Measurements from ENCODE around the gene RPL5. TPM values are rescaled to one million over a fixed set of nuclear protein-coding genes. Genes with fewer than 3 reads are reported as not detected.

RPL5 gene
- total and polyA plus RNA-seq, 2 experiments from 2014 or later, result 918 to 1,643 TPM

- no peak for TF ChIP-seq CTCF (IDR thresholded peaks at IDR 0.05; ENCODE audit: low read depth, low read length)
- H3K36me3 ChIP-seq, result no peaks in the 10 kb centered on the region
Measured at GRCh38 chr1:92883297-92883696, 51.5 kb downstream of the RPL5 start.

GRCh38 chr1:92884195-92884594 lies 52.4 kb downstream of the RPL5 start:
- no peaks in the 10 kb centered on the region for H3K36me3 ChIP-seq
- no peak overlapping the region for H3K27ac ChIP-seq
- no peaks in the 10 kb centered on the region for H3K4me1 ChIP-seq (ENCODE audit: low read depth)
- TF ChIP-seq CTCF (IDR thresholded peaks at IDR 0.05; ENCODE audit: low read depth, low read length), result no peak
- no peak overlapping the region for H3K4me3 ChIP-seq
- H3K27me3 ChIP-seq, result no peaks in the 10 kb centered on the region
- H3K9me3 ChIP-seq (ENCODE audit: low read depth), result no peaks in the 10 kb centered on the region
- DNase-seq (ENCODE audit: low read depth in 1 of 2, low spot score in 1 of 2), result no peak

More at GRCh38 chr1:92883297-92883696, 51.5 kb downstream of the RPL5 start:
- Histone ChIP-seq H3K9me3 (ENCODE audit: low read depth) (no peaks in the 10 kb centered on the region), H3K4me3 (no peak overlapping the region), H3K27me3 (no peaks in the 10 kb centered on the region), H3K4me1 (ENCODE audit: low read depth) (no peaks in the 10 kb centered on the region), H3K27ac (no peak overlapping the region)
- DNase-seq (ENCODE audit: low read depth in 1 of 2, low spot score in 1 of 2), result no peak

- Histone ChIP-seq H3K9me3 (ENCODE audit: low read depth) (no peaks in the 10 kb centered on the region), H3K27ac (no peak overlapping the region), H3K4me1 (ENCODE audit: low read depth) (no peaks in the 10 kb centered on the region), H3K36me3 (no peaks in the 10 kb centered on the region), H3K4me3 (no peak overlapping the region), H3K27me3 (no peaks in the 10 kb centered on the region)
- TF ChIP-seq CTCF (IDR thresholded peaks at IDR 0.05; ENCODE audit: low read depth, low read length), result no peak
- DNase-seq (ENCODE audit: low read depth in 1 of 2, low spot score in 1 of 2), result no peak
Measured at GRCh38 chr1:92886886-92887419, 55.1 kb downstream of the RPL5 start.

DNA sequence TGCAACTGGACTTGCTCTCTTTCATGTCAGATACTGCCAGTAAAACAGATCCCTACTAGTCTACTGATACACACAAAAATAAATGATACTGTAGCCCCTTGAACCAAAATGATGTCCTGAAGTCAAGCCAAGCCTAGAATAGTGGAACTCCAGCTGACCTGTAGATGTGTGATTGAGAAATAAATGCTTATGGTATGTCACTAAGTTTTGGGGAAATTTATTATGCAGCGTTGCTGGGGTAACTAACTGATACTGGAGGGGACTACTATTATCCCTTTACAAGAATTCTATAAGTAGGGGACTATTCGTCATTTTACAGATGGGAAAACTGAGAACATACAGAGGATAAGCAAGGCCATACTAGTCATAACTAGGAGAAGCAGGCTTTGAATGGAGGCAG lies 55.6 kb downstream of the RPL5 start:
- Histone ChIP-seq H3K27me3 (no peaks in the 10 kb centered on the region), H3K27ac (no peak overlapping the region), H3K4me1 (ENCODE audit: low read depth) (no peaks in the 10 kb centered on the region), H3K4me3 (no peak overlapping the region), H3K9me3 (ENCODE audit: low read depth) (no peaks in the 10 kb centered on the region), H3K36me3 (no peaks in the 10 kb centered on the region)
- no peak for DNase-seq (ENCODE audit: low read depth in 1 of 2, low spot score in 1 of 2)
- no peak for TF ChIP-seq CTCF (IDR thresholded peaks at IDR 0.05; ENCODE audit: low read depth, low read length)

Other genes starting within 250 kb of the RPL5 start
- gene EVI5, start 46.9 kb upstream of the RPL5 start, total RNA-seq, result 15.6 and 30.8 TPM in 2 replicates
- 16.3 and 26.2 TPM in 2 replicates for gene EVI5, start 46.9 kb upstream of the RPL5 start, polyA plus RNA-seq
- 7.0 and 7.7 TPM in 2 replicates for gene DIPK1A, start 129.4 kb downstream of the RPL5 start, total RNA-seq
- gene DIPK1A, start 129.4 kb downstream of the RPL5 start, polyA plus RNA-seq, result 13.7 and 16.6 TPM in 2 replicates
- 28.3 and 37.9 TPM in 2 replicates for gene MTF2, start 247.2 kb downstream of the RPL5 start, total RNA-seq
- 70.9 and 88.6 TPM in 2 replicates for gene MTF2, start 247.2 kb downstream of the RPL5 start, polyA plus RNA-seq